K562 (cell line): ENCODE results near the gene SULT6B1. TPM values are rescaled to one million over a fixed set of nuclear protein-coding genes. Genes with fewer than 3 reads are reported as not detected.

Source experiments
- CBFA2T3 ChIP-seq: fragments of 450-650 bp; IDR thresholded peaks from 2 replicates; pipeline ENCODE4 v1.6.1; 2017
- CBX2 ChIP-seq: fragments of 200-600 bp; sonication (generic); IDR thresholded peaks from one replicate; pipeline ENCODE4 v1.6.1; 2012; ENCODE audit warnings: mild to moderate bottlenecking, low read length, inconsistent platforms; ENCODE audit not compliant: insufficient read depth, poor library complexity, severe bottlenecking
- CREB3 ChIP-seq: fragments of 450-650 bp; conservative IDR thresholded peaks from 2 replicates; pipeline ENCODE4 v1.6.1; 2016; ENCODE audit warnings: missing genetic modification characterization, low read depth, mild to moderate bottlenecking, missing compliant biosample characterization, moderate library complexity
- DACH1 ChIP-seq: fragments of 450-650 bp; IDR thresholded peaks from 2 replicates; pipeline ENCODE4 v1.6.1; 2018; ENCODE audit not compliant: partially characterized antibody
- EGR1 ChIP-seq: fragments of 450-650 bp; conservative IDR thresholded peaks from 2 replicates; pipeline ENCODE4 v1.6.1; 2017; ENCODE audit warnings: mild to moderate bottlenecking
- HMG20A ChIP-seq: fragments of 450-650 bp; formaldehyde crosslinking; conservative IDR thresholded peaks from 2 replicates; pipeline ENCODE4 v1.4.0; 2020; ENCODE audit warnings: mild to moderate bottlenecking, mixed read lengths
- KAT8 ChIP-seq: fragments of 450-650 bp; IDR thresholded peaks from 2 replicates; pipeline ENCODE4 v1.6.1; 2016; ENCODE audit warnings: low read depth, mild to moderate bottlenecking
- MIER1 ChIP-seq: fragments of 450-650 bp; IDR thresholded peaks from 2 replicates; pipeline ENCODE4 v1.6.1; 2016; ENCODE audit warnings: antibody characterized with exemption, mild to moderate bottlenecking, low read depth
- PHF20 ChIP-seq: fragments of 450-650 bp; IDR thresholded peaks from 2 replicates; pipeline ENCODE4 v1.6.1; 2018; ENCODE audit not compliant: partially characterized antibody
- PHF8 ChIP-seq: fragments of 200-600 bp; sonication (generic); IDR thresholded peaks from 2 replicates; pipeline ENCODE4 v1.6.1; 2012; ENCODE audit warnings: mixed run types, mild to moderate bottlenecking, inconsistent platforms, low read length, moderate library complexity, borderline replicate concordance
- POLR2AphosphoS2 ChIP-seq: IDR thresholded peaks from 2 replicates; pipeline ENCODE4 v1.6.1; 2012; ENCODE audit warnings: low read length, improper control_type of control experiment
- POLR3A ChIP-seq: IDR thresholded peaks from 2 replicates; pipeline ENCODE4 v1.6.1; 2011; ENCODE audit warnings: borderline replicate concordance, mild to moderate bottlenecking, moderate library complexity; ENCODE audit not compliant: insufficient read length, insufficient read depth; ENCODE audit errors: extremely low read depth
- PTBP1 ChIP-seq: fragments of 200-400 bp; formaldehyde crosslinking; IDR thresholded peaks from 2 replicates; pipeline ENCODE4 v1.6.1; 2017; ENCODE audit warnings: low read depth, low read length
- RBM14 ChIP-seq: fragments of 200-400 bp; formaldehyde crosslinking; IDR thresholded peaks from 2 replicates; pipeline ENCODE4 v1.6.1; 2018; ENCODE audit warnings: low read depth, mild to moderate bottlenecking, low read length, moderate library complexity, borderline replicate concordance; ENCODE audit not compliant: insufficient read depth
- RNF2 ChIP-seq: sonication (generic); IDR thresholded peaks from 2 replicates; pipeline ENCODE4 v1.6.1; 2016
- TBL1XR1 ChIP-seq, 2 experiments: IDR thresholded peaks; 2 replicates each; pipeline ENCODE4 v1.6.1; 2012; ENCODE audit warnings: improper control_type of control experiment in 2 of 2, low read length in 2 of 2, mild to moderate bottlenecking in 1 of 2
- TSC22D4 ChIP-seq: fragments of 450-650 bp; IDR thresholded peaks from 2 replicates; pipeline ENCODE4 v1.6.1; 2016; ENCODE audit warnings: missing genetic modification characterization, missing biosample characterization, control low read depth
- ZBTB17 ChIP-seq: fragments of 450-650 bp; formaldehyde crosslinking; IDR thresholded peaks from 2 replicates; pipeline ENCODE4 v1.4.0; 2020; ENCODE audit warnings: mild to moderate bottlenecking
- ZFP36 ChIP-seq: fragments of 150-350 bp; IDR thresholded peaks from 2 replicates; pipeline ENCODE4 v1.6.1; 2018; ENCODE audit warnings: low read length, low read depth; ENCODE audit not compliant: partially characterized antibody
- ZNF3 ChIP-seq: fragments of 250-450 bp; sonication (Bioruptor Pico); IDR thresholded peaks from 2 replicates; pipeline ENCODE4 v1.5.0; 2021; ENCODE audit warnings: mild to moderate bottlenecking, moderate library complexity
- ZNF75A ChIP-seq: fragments of 450-650 bp; formaldehyde crosslinking; IDR thresholded peaks from 2 replicates; pipeline ENCODE4 v1.4.0; 2020; ENCODE audit warnings: mild to moderate bottlenecking
- ZSCAN32 ChIP-seq: fragments of 450-650 bp; formaldehyde crosslinking; IDR thresholded peaks from 2 replicates; pipeline ENCODE4 v1.4.0; 2020; ENCODE audit warnings: mild to moderate bottlenecking, moderate library complexity
- polyA plus RNA-seq, 8 experiments: library from polyadenylated mRNA; depleted of rRNA in 4 of 8; stranded (reverse) in 5 of 8; unstranded in 3 of 8; fragments of >200 nt; fragmentation: Nextera tagmentation in 2 of 8; fragmentation: Illumina TruSeq in 1 of 8; extraction: Ambion mirVana in 2 of 8; extraction: Trizol in 1 of 8; gene quantifications; 2 replicates each; pipeline versions ENCODE4 v1.2.1 to v1.2.3, GENCODE V29; 2011 to 2014; ENCODE audit warnings: inconsistent platforms in 1 of 8, missing spikeins in 1 of 8
- total RNA-seq, 7 experiments: library from RNA; depleted of rRNA in 6 of 7; stranded (reverse); fragments of >200 nt in 6 of 7; fragmentation: Illumina TruSeq in 2 of 7; extraction: Trizol in 2 of 7; gene quantifications; 2 replicates each; pipeline versions ENCODE4 v1.2.1 to v1.2.3, GENCODE V29; 2011 to 2021; ENCODE audit warnings: low replicate concordance in 1 of 7
- TF ChIP-seq, protein P1 (sequence below): sonication (generic); formaldehyde crosslinking; IDR thresholded peaks from 2 replicates; pipeline ENCODE4 v1.8.1; 2023; ENCODE audit warnings: mild to moderate bottlenecking, missing genetic modification reagents, moderate library complexity
- TF ChIP-seq, protein P2 (sequence below), 2 experiments: fragments of 450-650 bp in 1 of 2; IDR thresholded peaks; 2 replicates each; pipeline ENCODE4 v1.6.1; 2011 to 2017; ENCODE audit warnings: low read depth in 2 of 2, antibody characterized with exemption in 1 of 2, borderline replicate concordance in 1 of 2, low read length in 1 of 2, mild to moderate bottlenecking in 1 of 2, mixed read lengths in 1 of 2; ENCODE audit not compliant: control insufficient read depth in 1 of 2

SULT6B1 gene
- total and polyA plus RNA-seq, 9 of the 15 experiments (the other 6 are each of a cell fraction or from before 2014, with no cell fraction given) = not detected

GRCh38 chr2:37196320-37197195 lies 8.1 kb upstream of the SULT6B1 start, which contains the start of gene CEBPZOS (continued):
- no peak for TF ChIP-seq CBX2
- TF ChIP-seq ZNF3 (CRISPR knock-in tag) = no peak
- 0 out of 4 replicates have a peak, but pooled peaks of 1 of the 2 experiments have one; percentile 12 for TF ChIP-seq TBL1XR1 (IDR thresholded peaks at IDR 0.05; ENCODE audit: low read length in 2 of 2)
- TF ChIP-seq KAT8 = no peak
- TF ChIP-seq TSC22D4 = no peak
- peak; percentile 60 for TF ChIP-seq ZBTB17 (CRISPR knock-in tag)
- TF ChIP-seq, protein P1, sequence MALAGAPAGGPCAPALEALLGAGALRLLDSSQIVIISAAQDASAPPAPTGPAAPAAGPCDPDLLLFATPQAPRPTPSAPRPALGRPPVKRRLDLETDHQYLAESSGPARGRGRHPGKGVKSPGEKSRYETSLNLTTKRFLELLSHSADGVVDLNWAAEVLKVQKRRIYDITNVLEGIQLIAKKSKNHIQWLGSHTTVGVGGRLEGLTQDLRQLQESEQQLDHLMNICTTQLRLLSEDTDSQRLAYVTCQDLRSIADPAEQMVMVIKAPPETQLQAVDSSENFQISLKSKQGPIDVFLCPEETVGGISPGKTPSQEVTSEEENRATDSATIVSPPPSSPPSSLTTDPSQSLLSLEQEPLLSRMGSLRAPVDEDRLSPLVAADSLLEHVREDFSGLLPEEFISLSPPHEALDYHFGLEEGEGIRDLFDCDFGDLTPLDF (CRISPR knock-in tag) = peak; percentile 77
- no peak for TF ChIP-seq ZFP36
- no peak for TF ChIP-seq POLR3A
- peak; percentile 72 for TF ChIP-seq EGR1
- no peak for TF ChIP-seq CBFA2T3
- TF ChIP-seq, protein P2, sequence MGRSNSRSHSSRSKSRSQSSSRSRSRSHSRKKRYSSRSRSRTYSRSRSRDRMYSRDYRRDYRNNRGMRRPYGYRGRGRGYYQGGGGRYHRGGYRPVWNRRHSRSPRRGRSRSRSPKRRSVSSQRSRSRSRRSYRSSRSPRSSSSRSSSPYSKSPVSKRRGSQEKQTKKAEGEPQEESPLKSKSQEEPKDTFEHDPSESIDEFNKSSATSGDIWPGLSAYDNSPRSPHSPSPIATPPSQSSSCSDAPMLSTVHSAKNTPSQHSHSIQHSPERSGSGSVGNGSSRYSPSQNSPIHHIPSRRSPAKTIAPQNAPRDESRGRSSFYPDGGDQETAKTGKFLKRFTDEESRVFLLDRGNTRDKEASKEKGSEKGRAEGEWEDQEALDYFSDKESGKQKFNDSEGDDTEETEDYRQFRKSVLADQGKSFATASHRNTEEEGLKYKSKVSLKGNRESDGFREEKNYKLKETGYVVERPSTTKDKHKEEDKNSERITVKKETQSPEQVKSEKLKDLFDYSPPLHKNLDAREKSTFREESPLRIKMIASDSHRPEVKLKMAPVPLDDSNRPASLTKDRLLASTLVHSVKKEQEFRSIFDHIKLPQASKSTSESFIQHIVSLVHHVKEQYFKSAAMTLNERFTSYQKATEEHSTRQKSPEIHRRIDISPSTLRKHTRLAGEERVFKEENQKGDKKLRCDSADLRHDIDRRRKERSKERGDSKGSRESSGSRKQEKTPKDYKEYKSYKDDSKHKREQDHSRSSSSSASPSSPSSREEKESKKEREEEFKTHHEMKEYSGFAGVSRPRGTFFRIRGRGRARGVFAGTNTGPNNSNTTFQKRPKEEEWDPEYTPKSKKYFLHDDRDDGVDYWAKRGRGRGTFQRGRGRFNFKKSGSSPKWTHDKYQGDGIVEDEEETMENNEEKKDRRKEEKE (IDR thresholded peaks at IDR 0.05; ENCODE audit: borderline replicate concordance in 1 of 2, control insufficient read depth in 1 of 2, low read depth in 2 of 2, low read length in 1 of 2) = no peak
- TF ChIP-seq DACH1 = peak; percentile 42
- TF ChIP-seq HMG20A (CRISPR knock-in tag) = no peak
- peak; percentile 89; the same call in 1 of the 2 replicates for TF ChIP-seq PHF8
- no peak for TF ChIP-seq RBM14
- TF ChIP-seq RNF2 = peak; percentile 51; the same call in 1 of the 2 replicates
- TF ChIP-seq PTBP1 = no peak
- TF ChIP-seq ZSCAN32 (CRISPR knock-in tag) = peak; percentile 66; the same call in 1 of the 2 replicates
- TF ChIP-seq POLR2AphosphoS2 = no peak
- TF ChIP-seq MIER1 = no peak
- TF ChIP-seq PHF20 = peak; percentile 86
- no peak for TF ChIP-seq ZNF75A
- TF ChIP-seq CREB3 (tag) = no peak
